H1 (cell line): Measurements from ENCODE around the gene QRICH2. TPM values are rescaled to one million over a fixed set of nuclear protein-coding genes. Genes with fewer than 3 reads are reported as not detected.

Experiments used
- CTCF ChIA-PET: fragments of 300-600 bp; sonication (Branson Sonifier 250); formaldehyde crosslinking; loops from one replicate; lab custom pipeline; 2021; ENCODE audit not compliant: partially characterized antibody; lab: Charles Lee
- POLR2A ChIA-PET: fragments of 300-600 bp; sonication (Branson Sonifier 250); formaldehyde crosslinking; loops from one replicate; lab custom pipeline; 2021; ENCODE audit warnings: inconsistent platforms; ENCODE audit not compliant: partially characterized antibody; lab: Charles Lee
- DNase-seq, 2 experiments: peaks; one replicate each; pipeline versions ENCODE4 v3.0.0 to v3.0.0-alpha.2; 2010 to 2022; ENCODE audit warnings: low spot score in 2 of 2, low read depth in 1 of 2, mixed read lengths in 1 of 2
- FAIRE-seq: peaks from 2 replicates; lab custom pipeline; 2011; peaks lifted over from hg19 to GRCh38; lab: Jason Lieb, UNC
- H2AFZ ChIP-seq: 2 replicates; pipeline ENCODE4 v1.8.1; 2012; ENCODE audit warnings: low read length, inconsistent platforms
- H2AK5ac ChIP-seq: 2 replicates; pipeline ENCODE4 v1.6.1; 2013; ENCODE audit warnings: low read depth, low read length
- H2BK120ac ChIP-seq: replicated peaks from 2 replicates; pipeline ENCODE3; 2013; ENCODE audit warnings: low read depth, low read length, inconsistent platforms
- H2BK12ac ChIP-seq: 2 replicates; pipeline ENCODE4 v1.6.1; 2013; ENCODE audit warnings: low read depth, low read length
- H2BK15ac ChIP-seq: 2 replicates; pipeline ENCODE4 v1.6.1; 2013; ENCODE audit warnings: low read length
- H2BK20ac ChIP-seq: 2 replicates; pipeline ENCODE4 v1.6.1; 2013; ENCODE audit warnings: low read length
- H2BK5ac ChIP-seq: 2 replicates; pipeline ENCODE4 v1.6.1; 2013; ENCODE audit warnings: low read depth, low read length
- H3K14ac ChIP-seq: 2 replicates; pipeline ENCODE4 v1.6.1; 2013; ENCODE audit warnings: inconsistent platforms; ENCODE audit not compliant: insufficient read length
- H3K18ac ChIP-seq: 2 replicates; pipeline ENCODE4 v1.6.1; 2013; ENCODE audit warnings: low read length; ENCODE audit errors: extremely low read depth
- H3K23ac ChIP-seq: 2 replicates; pipeline ENCODE4 v1.6.1; 2013; ENCODE audit warnings: inconsistent platforms; ENCODE audit not compliant: insufficient read length
- H3K23me2 ChIP-seq: 2 replicates; pipeline ENCODE4 v1.6.1; 2013; ENCODE audit warnings: low read depth, low read length
- H3K27ac ChIP-seq: 2 replicates; pipeline ENCODE4 v1.6.1; 2011; ENCODE audit warnings: low read depth, low read length, inconsistent platforms
- H3K27me3 ChIP-seq, 4 experiments: replicated peaks in 1 of 4; 1 replicate in 1 of 4; 2 replicates in 3 of 4; pipeline versions ENCODE4 v1.6.1 to v1.8.1; 2011 to 2013; ENCODE audit warnings: low read length in 3 of 4, mild to moderate bottlenecking in 3 of 4, inconsistent platforms in 2 of 4, mixed read lengths in 2 of 4, moderate library complexity in 1 of 4; ENCODE audit not compliant: control insufficient read depth in 3 of 4, insufficient read depth in 3 of 4; ENCODE audit errors: extremely low read depth in 1 of 4
- H3K36me3 ChIP-seq, 4 experiments: 2 replicates each; pipeline versions ENCODE4 v1.6.1 to v1.8.1; 2011 to 2013; ENCODE audit warnings: mild to moderate bottlenecking in 4 of 4, low read length in 3 of 4, moderate library complexity in 2 of 4, control low read depth in 1 of 4, inconsistent platforms in 1 of 4; ENCODE audit not compliant: insufficient read depth in 4 of 4, control insufficient read depth in 2 of 4
- H3K4ac ChIP-seq: replicated peaks from 2 replicates; pipeline ENCODE3; 2013; ENCODE audit warnings: low read length, low read depth, mixed read lengths, inconsistent platforms; ENCODE audit not compliant: insufficient read length
- H3K4me1 ChIP-seq, 4 experiments: replicated peaks in 1 of 4; 1 replicate in 1 of 4; 2 replicates in 3 of 4; pipeline versions ENCODE4 v1.6.1 to v1.8.1; 2011 to 2013; ENCODE audit warnings: low read length in 3 of 4, inconsistent platforms in 2 of 4, mixed read lengths in 1 of 4; ENCODE audit not compliant: insufficient read depth in 4 of 4, control insufficient read depth in 3 of 4
- H3K4me2 ChIP-seq, 2 experiments: 2 replicates each; pipeline versions ENCODE4 v1.6.1 to v1.8.1; 2011 to 2013; ENCODE audit warnings: low read depth in 2 of 2, low read length in 2 of 2, control low read depth in 1 of 2, inconsistent platforms in 1 of 2, mild to moderate bottlenecking in 1 of 2; ENCODE audit not compliant: insufficient read depth in 1 of 2
- H3K4me3 ChIP-seq, 4 experiments: fragments of 200-600, 300-600 bp in 1 of 4; sonication (generic), shearing (Covaris generic), sonication (Bioruptor Twin) in 1 of 4; 2 replicates each; pipeline versions ENCODE4 v1.5.1 to v1.8.1; 2011 to 2016; ENCODE audit warnings: low read length in 4 of 4, low read depth in 3 of 4, control low read depth in 2 of 4, inconsistent platforms in 2 of 4, mild to moderate bottlenecking in 2 of 4, mixed read lengths in 1 of 4, moderate library complexity in 1 of 4; ENCODE audit not compliant: insufficient read depth in 2 of 4; ENCODE audit errors: extremely low read depth in 1 of 4
- H3K56ac ChIP-seq: replicated peaks from 2 replicates; pipeline ENCODE3; 2013; ENCODE audit warnings: low read depth, mild to moderate bottlenecking, mixed read lengths, low read length, inconsistent platforms; ENCODE audit not compliant: insufficient read length
- H3K79me1 ChIP-seq: 2 replicates; pipeline ENCODE4 v1.6.1; 2013; ENCODE audit warnings: low read depth, low read length, control low read depth
- H3K79me2 ChIP-seq, 2 experiments: 2 replicates each; pipeline versions ENCODE4 v1.6.1 to v1.8.1; 2012 to 2013; ENCODE audit warnings: low read length in 2 of 2, mild to moderate bottlenecking in 2 of 2, inconsistent platforms in 1 of 2; ENCODE audit not compliant: insufficient read depth in 2 of 2, control insufficient read depth in 1 of 2
- H3K9ac ChIP-seq, 4 experiments: replicated peaks in 1 of 4; 1 replicate in 1 of 4; 2 replicates in 3 of 4; pipeline versions ENCODE4 v1.6.1 to v1.8.1; 2011 to 2013; ENCODE audit warnings: low read depth in 3 of 4, low read length in 3 of 4, control low read depth in 2 of 4, mild to moderate bottlenecking in 2 of 4, moderate library complexity in 2 of 4, inconsistent platforms in 1 of 4; ENCODE audit errors: extremely low read depth in 1 of 4
- H3K9me3 ChIP-seq, 2 experiments: 2 replicates each; pipeline versions ENCODE4 v1.6.1 to v1.8.1; 2012 to 2013; ENCODE audit warnings: mild to moderate bottlenecking in 2 of 2, moderate library complexity in 2 of 2, control low read depth in 1 of 2, inconsistent platforms in 1 of 2, low read depth in 1 of 2, low read length in 1 of 2, mixed read lengths in 1 of 2; ENCODE audit not compliant: insufficient read depth in 2 of 2
- H4K20me1 ChIP-seq, 2 experiments: replicated peaks in 1 of 2; 2 replicates each; pipeline versions ENCODE3 to v1.8.1; 2011 to 2013; ENCODE audit warnings: inconsistent platforms in 2 of 2, low read length in 2 of 2, mild to moderate bottlenecking in 1 of 2; ENCODE audit not compliant: insufficient read depth in 2 of 2, control insufficient read depth in 1 of 2
- H4K5ac ChIP-seq: 2 replicates; pipeline ENCODE4 v1.6.1; 2013; ENCODE audit warnings: low read length, low read depth, mixed read lengths, inconsistent platforms; ENCODE audit not compliant: insufficient read length
- H4K8ac ChIP-seq: 2 replicates; pipeline ENCODE4 v1.8.0; 2013; ENCODE audit warnings: mild to moderate bottlenecking, moderate library complexity, low read length, inconsistent platforms; ENCODE audit not compliant: insufficient read depth; ENCODE audit errors: extremely low read depth
- H4K91ac ChIP-seq: replicated peaks from 2 replicates; pipeline ENCODE3; 2013; ENCODE audit warnings: low read length, mixed read lengths, inconsistent platforms; ENCODE audit not compliant: insufficient read length
- ATF3 ChIP-seq: IDR thresholded peaks from 2 replicates; pipeline ENCODE4 v1.6.1; 2011; ENCODE audit warnings: low read depth, mild to moderate bottlenecking, low read length; ENCODE audit not compliant: insufficient read depth
- CBX8 ChIP-seq: fragments of 300-800, 300-1000 bp; sonication (generic); IDR thresholded peaks from 2 replicates; pipeline ENCODE4 v1.7.1; 2016; ENCODE audit warnings: low read depth, low read length, borderline replicate concordance
- CHD1 ChIP-seq: IDR thresholded peaks from 2 replicates; pipeline ENCODE4 v1.6.1; 2012; ENCODE audit warnings: low read depth, low read length, improper control_type of control experiment
- CREB1 ChIP-seq: IDR thresholded peaks from 2 replicates; pipeline ENCODE4 v1.6.1; 2012; ENCODE audit warnings: inconsistent platforms
- JUND ChIP-seq: IDR thresholded peaks from 2 replicates; pipeline ENCODE4 v1.6.1; 2011; ENCODE audit warnings: mild to moderate bottlenecking, improper control_type of control experiment, low read length
- MAX ChIP-seq: IDR thresholded peaks from 2 replicates; pipeline ENCODE4 v1.6.1; 2012; ENCODE audit warnings: inconsistent platforms
- PHF8 ChIP-seq: fragments of 200-600 bp; sonication (generic); conservative IDR thresholded peaks from 2 replicates; pipeline ENCODE4 v1.7.1; 2012; ENCODE audit warnings: low read depth, mild to moderate bottlenecking, inconsistent platforms, low read length, moderate library complexity
- RFX5 ChIP-seq: IDR thresholded peaks from 2 replicates; pipeline ENCODE4 v1.6.1; 2011; ENCODE audit warnings: low read depth, low read length, improper control_type of control experiment, borderline replicate concordance
- RXRA ChIP-seq: IDR thresholded peaks from 2 replicates; pipeline ENCODE4 v1.6.1; 2011; ENCODE audit warnings: low read depth, mild to moderate bottlenecking, low read length, moderate library complexity; ENCODE audit not compliant: insufficient read depth
- SP2 ChIP-seq: IDR thresholded peaks from 2 replicates; pipeline ENCODE4 v1.6.1; 2012; ENCODE audit warnings: mild to moderate bottlenecking, low read length, inconsistent platforms
- SUZ12 ChIP-seq: fragments of 200-600 bp; sonication (generic); IDR thresholded peaks from 2 replicates; pipeline ENCODE4 v1.6.1; 2012; ENCODE audit warnings: mild to moderate bottlenecking, inconsistent platforms, low read length, moderate library complexity, mixed read lengths
- YY1 ChIP-seq: IDR thresholded peaks from 2 replicates; pipeline ENCODE4 v1.6.1; 2011; ENCODE audit warnings: low read depth, mild to moderate bottlenecking, low read length
- WGBS, 2 experiments: shearing (Covaris generic) in 1 of 2; methylation state at CpG; one replicate each; pipeline versions ENCODE4 v1.1.6 to v1.1.7; 2013 to 2015; ENCODE audit warnings: low lambda C conversion rate in 2 of 2, mixed read lengths in 2 of 2, inconsistent platforms in 1 of 2, low coverage in 1 of 2, missing lambda C conversion rate in 1 of 2; ENCODE audit not compliant: insufficient replicate concordance in 2 of 2, insufficient coverage in 1 of 2, insufficient read length in 1 of 2; ENCODE audit errors: extremely low coverage in 1 of 2, missing lambda C conversion rate in 1 of 2; 5-methylcytosine and 5-hydroxymethylcytosine counted together
- polyA plus RNA-seq, 7 experiments: library from polyadenylated mRNA; depleted of rRNA in 3 of 7; stranded (reverse) in 5 of 7; unstranded in 2 of 7; fragments of >200 nt in 5 of 7; fragments of 200-250 nt in 2 of 7; gene quantifications; 1 replicate in 5 of 7; 2 replicates in 1 of 7; 4 replicates in 1 of 7; pipeline versions ENCODE4 v1.2.1 to v1.2.3, GENCODE V29; 2011 to 2013; ENCODE audit warnings: missing spikeins in 2 of 7, mixed read lengths in 2 of 7
- total RNA-seq: library from RNA; stranded (reverse); fragmentation: NEBNext Ultra II Directional; extraction: Animal tissue kit (Norgen Biotek cat#: 25700); gene quantifications from 2 replicates; pipeline ENCODE4 v1.2.1, GENCODE V29; 2021

The QRICH2 gene
- total and polyA plus RNA-seq, 2 of the 8 experiments (the other 6 are each of a cell fraction or from before 2014, with no cell fraction given), result 2.8 to 3.8 TPM

DNA sequence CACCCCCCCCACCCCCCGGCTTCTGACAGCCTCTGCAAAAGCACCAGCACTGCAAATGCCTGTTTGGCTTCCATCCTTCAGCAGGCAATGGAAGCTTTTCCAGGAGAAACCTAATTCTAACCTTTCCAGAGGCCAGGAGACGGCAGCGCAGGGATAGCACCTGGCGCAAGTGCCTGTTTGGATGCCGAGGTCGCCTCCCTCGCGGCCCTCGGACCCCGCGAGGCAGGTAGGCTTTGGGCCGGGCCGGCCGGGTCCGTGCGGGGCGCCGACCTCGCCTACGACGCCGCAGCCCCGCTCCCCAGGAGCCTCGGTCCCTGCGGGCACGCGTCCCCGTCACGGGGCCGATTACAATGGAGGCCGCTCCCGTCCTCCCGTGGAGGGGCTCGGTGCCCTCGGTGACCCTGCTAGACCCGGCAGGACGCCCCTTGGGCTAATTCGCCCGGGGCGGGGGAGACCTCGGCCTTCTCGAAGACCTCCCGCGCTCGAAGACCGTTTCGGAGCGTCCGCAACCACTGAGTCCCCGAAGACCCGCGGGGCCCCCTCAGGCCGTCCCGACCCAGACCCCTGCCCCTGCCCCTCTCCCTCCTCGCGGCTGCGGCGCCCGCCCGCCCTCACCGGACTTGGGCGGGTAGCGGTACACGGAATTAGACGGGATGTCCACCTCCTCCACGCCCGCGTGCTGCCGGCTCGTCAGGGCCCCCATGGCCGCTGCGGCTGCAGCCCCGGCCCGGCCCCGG is 68.4 kb downstream of the QRICH2 start:
- Histone ChIP-seq H2AFZ (peak overlapping the region; percentile 49; the same call in 1 of the 2 replicates), H3K23me2 (peaks cover 11% of the 10 kb centered on the region), H3K9ac (peak overlapping the region in 2 of 4 experiments; percentile 20 to 27; a peak in 3 of 7 replicates), H3K79me1 (no peaks in the 10 kb centered on the region), H2BK120ac (no peak overlapping the region), H3K23ac (no peak overlapping the region), H4K5ac (no peak overlapping the region), H2BK12ac (no peak overlapping the region), H3K18ac (no peak overlapping the region), H3K9me3 (no peaks in the 10 kb centered on the region), H3K56ac (no peak overlapping the region), H3K4me2 (peak overlapping the region; percentile 68 to 83), H3K4me3 (peak overlapping the region; percentile 30 to 69 (median 37)), H3K4ac (no peak overlapping the region), H2BK20ac (no peak overlapping the region), H3K27me3 (peaks cover 5 to 42% (median 31%) of the 10 kb centered on the region in 4 experiments), H2BK5ac (no peak overlapping the region), H3K4me1 (peaks cover 0 to 6% (median 4%) of the 10 kb centered on the region in 4 experiments; a peak in 5 of 7 replicates), H3K27ac (no peak overlapping the region), H4K8ac (no peak overlapping the region), H3K36me3 (no peaks in the 10 kb centered on the region), H3K79me2 (0 out of 4 replicates have a peak, but pooled peaks cover 0 to 2% of the 10 kb centered on the region in 2 experiments), H2AK5ac (no peak overlapping the region), H2BK15ac (no peak overlapping the region), H4K91ac (no peak overlapping the region), H4K20me1 (no peaks in the 10 kb centered on the region), H3K14ac (no peak overlapping the region)
- peak in 1 of 2 experiments; percentile 73 for DNase-seq
- CTCF ChIA-PET, result interaction anchor here (1.0 to 1.6 kb wide), 2 partner anchors 33 to 105 kb away, joined by 3 read pairs; no protein-coding TSS in a partner anchor
- POLR2A ChIA-PET, result interaction anchor here (0.9 kb wide), 1 partner anchor 29 kb away, joined by 4 read pairs; no protein-coding TSS in a partner anchor
- no peak for FAIRE-seq
- 3% methylated on average over 30 of the region's 75 CpGs; no CpG with 5 or more reads in 1 of the 2 experiments for WGBS, 2 experiments
- TF ChIP-seq RFX5 (no peak), CBX8 (no peak), CHD1 (no peak), JUND (no peak), SP2 (no peak), SUZ12 (peak; percentile 56), ATF3 (no peak), MAX (peak; percentile 38), CREB1 (no peak), PHF8 (peak; percentile 41; the same call in 1 of the 2 replicates), YY1 (no peak), RXRA (no peak)
